Thyroid gland (tissue), 4 donors: ENCODE data around the gene IQSEC1. TPM values are rescaled to one million over a fixed set of nuclear protein-coding genes. Genes with fewer than 3 reads are reported as not detected.

Experiments
- DNase-seq, 2 donors: peaks; one replicate each; pipeline ENCODE4 v3.0.0-alpha.2; 2019
- H3K27ac ChIP-seq, 3 donors: fragments of 200-600 bp; sonication (generic); 1 replicate in 2 of 3; 2 replicates in 1 of 3; pipeline ENCODE4 v1.5.1; 2016 to 2019; ENCODE audit warnings: mild to moderate bottlenecking in 1 of 3, moderate library complexity in 1 of 3
- H3K27me3 ChIP-seq: fragments of 200-600 bp; sonication (generic); one replicate; pipeline ENCODE4 v1.5.1; 2019
- H3K36me3 ChIP-seq, 2 donors: fragments of 200-600 bp; sonication (generic); one replicate each; pipeline ENCODE4 v1.5.1; 2016 to 2019
- H3K4me1 ChIP-seq, 2 donors: fragments of 200-600 bp; sonication (generic); one replicate each; pipeline ENCODE4 v1.5.1; 2017 to 2019
- H3K4me3 ChIP-seq, 3 donors: fragments of 200-600 bp; sonication (generic); replicated peaks in 1 of 3; 1 replicate in 2 of 3; 2 replicates in 1 of 3; pipeline ENCODE4 v1.5.1; 2016; ENCODE audit warnings: mild to moderate bottlenecking in 1 of 3
- H3K9me3 ChIP-seq: fragments of 200-600 bp; sonication (generic); one replicate; pipeline ENCODE4 v1.5.1; 2017
- POLR2A ChIP-seq, 2 donors: fragments of 450-650 bp; IDR thresholded peaks; one replicate each; pipeline ENCODE4 v1.6.1; 2017; ENCODE audit warnings: antibody characterized with exemption in 2 of 2, mild to moderate bottlenecking in 2 of 2, moderate library complexity in 1 of 2
- WGBS, 2 donors: methylation state at CpG; one replicate each; pipeline ENCODE4 v1.1.5; 2017; 5-methylcytosine and 5-hydroxymethylcytosine counted together
- intact Hi-C: fragments of 100-400 bp; cut with DNase I; formaldehyde crosslinking; loops from one replicate; pipeline ENCODE4 v1.15.1; 2023
- total RNA-seq, 4 donors: library from RNA; depleted of rRNA; stranded (reverse); fragments of >200 nt; gene quantifications; one replicate each; pipeline ENCODE4 v1.2.3, GENCODE V29; 2016
- TF ChIP-seq, protein P1 (sequence below), 6 experiments: fragments of 200-600 bp in 3 of 6; fragments of 450-650 bp in 3 of 6; sonication (generic) in 3 of 6; IDR thresholded peaks; one replicate each; pipeline ENCODE4 v1.5.1; 2016 to 2019; ENCODE audit warnings: antibody characterized with exemption in 6 of 6, mild to moderate bottlenecking in 2 of 6, inconsistent platforms in 1 of 6, moderate library complexity in 1 of 6

The IQSEC1 gene
- total RNA-seq, 4 donors from 2014 or later, result 37.1 to 48.3 (median 38.9) TPM

DNA sequence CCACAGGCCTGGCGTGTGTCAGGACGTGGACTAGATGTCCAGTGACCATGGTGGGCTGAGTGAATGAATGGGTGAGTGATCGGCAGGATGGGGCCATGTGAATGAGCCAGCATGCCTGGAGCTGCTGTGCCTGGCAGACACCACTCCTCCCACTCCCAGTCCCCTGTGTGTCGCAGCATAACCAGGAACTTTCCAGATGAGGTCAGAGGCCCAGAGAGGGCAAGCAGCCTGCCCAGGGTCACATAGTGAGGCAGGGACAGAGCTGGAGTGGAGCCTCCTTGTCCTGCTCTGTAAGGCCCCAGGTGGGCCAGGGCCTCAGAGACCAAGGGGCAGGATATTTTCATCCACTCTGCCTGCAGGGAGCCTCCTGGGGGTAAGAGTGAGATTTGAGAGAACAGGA lies 6.4 kb downstream of the IQSEC1 start:
- Histone ChIP-seq H3K4me3 (no peak overlapping the region), H3K36me3 (no peaks in the 10 kb centered on the region), H3K27ac (no peak overlapping the region), H3K9me3 (no peaks in the 10 kb centered on the region), H3K27me3 (no peaks in the 10 kb centered on the region), H3K4me1 (no peaks in the 10 kb centered on the region)
- TF ChIP-seq, protein P1, sequence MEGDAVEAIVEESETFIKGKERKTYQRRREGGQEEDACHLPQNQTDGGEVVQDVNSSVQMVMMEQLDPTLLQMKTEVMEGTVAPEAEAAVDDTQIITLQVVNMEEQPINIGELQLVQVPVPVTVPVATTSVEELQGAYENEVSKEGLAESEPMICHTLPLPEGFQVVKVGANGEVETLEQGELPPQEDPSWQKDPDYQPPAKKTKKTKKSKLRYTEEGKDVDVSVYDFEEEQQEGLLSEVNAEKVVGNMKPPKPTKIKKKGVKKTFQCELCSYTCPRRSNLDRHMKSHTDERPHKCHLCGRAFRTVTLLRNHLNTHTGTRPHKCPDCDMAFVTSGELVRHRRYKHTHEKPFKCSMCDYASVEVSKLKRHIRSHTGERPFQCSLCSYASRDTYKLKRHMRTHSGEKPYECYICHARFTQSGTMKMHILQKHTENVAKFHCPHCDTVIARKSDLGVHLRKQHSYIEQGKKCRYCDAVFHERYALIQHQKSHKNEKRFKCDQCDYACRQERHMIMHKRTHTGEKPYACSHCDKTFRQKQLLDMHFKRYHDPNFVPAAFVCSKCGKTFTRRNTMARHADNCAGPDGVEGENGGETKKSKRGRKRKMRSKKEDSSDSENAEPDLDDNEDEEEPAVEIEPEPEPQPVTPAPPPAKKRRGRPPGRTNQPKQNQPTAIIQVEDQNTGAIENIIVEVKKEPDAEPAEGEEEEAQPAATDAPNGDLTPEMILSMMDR (IDR thresholded peaks at IDR 0.05), result no peak
- no peak for TF ChIP-seq POLR2A (IDR thresholded peaks at IDR 0.05)
- WGBS, 2 donors, result 90 to 98% methylated on average over 3 to 4 of the region's 4 CpGs
- DNase-seq, result no peak
- intact Hi-C loops, result no loop called here

DNA sequence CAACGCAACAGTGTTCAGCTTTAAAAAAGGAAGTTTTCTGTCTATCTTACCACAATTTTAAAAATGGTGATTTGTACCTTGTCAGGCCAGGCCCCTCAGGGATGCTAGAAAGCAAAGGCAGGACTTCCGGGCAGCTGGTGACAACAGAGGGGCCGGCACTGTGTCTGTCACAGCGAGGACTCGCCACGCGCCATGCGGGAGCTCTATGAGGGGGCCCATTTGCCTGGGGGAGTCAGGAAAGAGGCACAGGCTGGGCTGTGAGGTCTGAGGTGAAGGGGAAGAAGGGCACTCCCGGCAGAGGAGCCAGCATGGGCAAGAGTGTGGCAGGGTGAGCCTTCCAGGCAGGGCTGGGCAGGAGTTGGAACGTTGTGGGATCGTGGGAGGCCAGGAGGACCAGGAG lies 7.0 kb downstream of the IQSEC1 start:
- TF ChIP-seq, protein P1 (IDR thresholded peaks at IDR 0.05), result no peak
- no peak for TF ChIP-seq POLR2A (IDR thresholded peaks at IDR 0.05)
- no peaks in the 10 kb centered on the region for H3K9me3 ChIP-seq
- intact Hi-C loops, result no loop called here
- H3K36me3 ChIP-seq, result no peaks in the 10 kb centered on the region
- H3K27me3 ChIP-seq, result no peaks in the 10 kb centered on the region
- 75 to 84% methylated on average over 11 of the region's 11 CpGs for WGBS, 2 donors
- H3K4me3 ChIP-seq, result no peak overlapping the region
- H3K4me1 ChIP-seq, result no peaks in the 10 kb centered on the region
- no peak for DNase-seq
- no peak overlapping the region for H3K27ac ChIP-seq

DNA sequence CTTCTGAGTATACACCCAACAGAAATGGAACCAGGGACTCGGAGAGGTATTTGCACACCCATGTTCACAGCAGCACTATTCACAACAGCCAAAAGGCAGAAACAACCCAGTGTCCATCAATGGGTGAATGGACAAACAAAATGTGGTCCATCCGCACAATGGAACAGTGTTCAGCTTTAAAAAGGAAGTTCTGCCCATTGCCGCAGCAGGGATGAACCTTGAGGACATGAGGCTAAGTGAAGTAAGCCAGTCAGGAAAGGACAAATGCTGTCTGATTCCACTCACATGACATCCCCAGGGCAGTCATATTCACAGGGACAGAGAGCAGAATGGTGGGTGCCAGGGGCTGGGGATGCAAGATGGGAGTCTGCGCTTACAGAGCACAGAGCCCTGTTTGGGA lies 7.5 kb downstream of the IQSEC1 start:
- no peaks in the 10 kb centered on the region for H3K4me1 ChIP-seq
- H3K27ac ChIP-seq, result no peak overlapping the region
- no peaks in the 10 kb centered on the region for H3K9me3 ChIP-seq
- H3K27me3 ChIP-seq, result no peaks in the 10 kb centered on the region
- TF ChIP-seq POLR2A (IDR thresholded peaks at IDR 0.05), result no peak
- TF ChIP-seq, protein P1 (IDR thresholded peaks at IDR 0.05), result no peak
- WGBS, 2 donors, result 69 to 81% methylated on average over 4 of the region's 4 CpGs
- H3K36me3 ChIP-seq, result no peaks in the 10 kb centered on the region
- intact Hi-C loops, result no loop called here
- no peak for DNase-seq
- H3K4me3 ChIP-seq, result no peak overlapping the region

DNA sequence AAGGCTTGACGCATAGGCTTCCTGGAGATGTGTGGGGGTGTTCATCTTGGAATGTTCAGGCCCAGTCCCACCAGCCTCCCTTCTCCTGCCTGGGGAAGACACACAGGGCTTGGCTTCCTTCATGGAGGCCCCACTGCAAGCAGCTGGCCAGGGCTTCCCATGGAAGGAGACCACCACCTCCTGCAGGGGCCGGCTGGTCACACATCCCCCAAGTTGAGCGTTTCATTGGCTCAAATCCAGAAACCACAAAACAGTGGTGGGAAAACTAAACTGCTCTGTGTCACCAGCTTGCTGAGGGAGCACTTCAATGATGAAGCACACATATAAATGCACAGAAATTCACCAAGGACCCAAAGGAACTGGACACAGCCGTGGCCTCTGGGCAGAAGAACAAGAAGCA lies 8.3 kb downstream of the IQSEC1 start:
- TF ChIP-seq, protein P1 (IDR thresholded peaks at IDR 0.05), result no peak
- no peak for TF ChIP-seq POLR2A (IDR thresholded peaks at IDR 0.05)
- H3K4me3 ChIP-seq, result no peak overlapping the region
- WGBS, 2 donors, result 60 to 62% methylated on average over 4 of the region's 4 CpGs
- H3K36me3 ChIP-seq, result no peaks in the 10 kb centered on the region
- H3K27ac ChIP-seq, result no peak overlapping the region
- H3K9me3 ChIP-seq, result no peaks in the 10 kb centered on the region
- no peaks in the 10 kb centered on the region for H3K4me1 ChIP-seq
- H3K27me3 ChIP-seq, result no peaks in the 10 kb centered on the region
- no peak for DNase-seq
- intact Hi-C loops, result no loop called here

DNA sequence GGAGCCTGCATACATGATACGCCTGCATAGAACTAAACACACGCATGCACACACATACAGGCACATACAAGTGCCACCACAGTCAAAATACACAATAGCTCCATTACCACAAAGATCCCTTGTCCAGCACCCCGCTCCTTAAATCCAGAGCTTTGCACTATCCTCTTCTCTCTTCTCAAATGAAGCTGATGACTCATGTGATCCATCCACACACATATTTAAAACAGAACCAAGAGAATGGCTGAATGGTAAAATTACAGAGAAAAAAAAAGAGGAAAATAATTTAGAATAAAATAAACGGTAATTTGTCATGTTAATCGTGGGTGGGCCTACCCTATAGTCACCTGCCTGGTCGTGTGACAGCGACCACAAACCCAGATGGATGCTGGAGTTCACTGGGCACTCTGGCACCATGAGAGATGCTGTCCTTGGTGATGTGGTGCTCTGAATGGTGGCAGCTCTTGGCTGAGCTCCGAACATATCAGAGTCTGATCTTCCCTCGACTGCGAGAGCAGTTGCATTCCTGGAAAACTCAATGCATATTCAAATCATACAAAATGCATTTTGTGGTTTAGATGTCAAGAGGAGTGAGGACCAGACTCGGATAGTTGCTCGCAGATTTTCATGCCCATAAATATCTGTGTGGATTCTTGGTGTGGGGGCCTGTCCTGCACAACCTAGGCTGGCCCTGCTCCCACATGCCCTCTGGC lies 8.9 kb downstream of the IQSEC1 start:
- no peak for DNase-seq
- 79 to 86% methylated on average over 12 of the region's 12 CpGs for WGBS, 2 donors
- H3K9me3 ChIP-seq, result no peaks in the 10 kb centered on the region
- no peaks in the 10 kb centered on the region for H3K27me3 ChIP-seq
- intact Hi-C loops, result no loop called here
- H3K36me3 ChIP-seq, result no peaks in the 10 kb centered on the region
- no peak overlapping the region for H3K27ac ChIP-seq
- no peaks in the 10 kb centered on the region for H3K4me1 ChIP-seq
- TF ChIP-seq, protein P1 (IDR thresholded peaks at IDR 0.05), result no peak
- no peak for TF ChIP-seq POLR2A (IDR thresholded peaks at IDR 0.05)
- H3K4me3 ChIP-seq, result no peak overlapping the region
